CD4-positive, alpha-beta T cell (primary cell): Measurements from ENCODE around the gene SORCS2. TPM values are rescaled to one million over a fixed set of nuclear protein-coding genes. Genes with fewer than 3 reads are reported as not detected.
A peak's percentile ranks its signal among the peaks of the same experiment; 100 is the strongest.

Source experiments
- ATAC-seq: fragments of 200-7000 bp; cut with Tn5 transposase; one replicate; pipeline ENCODE4 v1.10.0; 2022; ENCODE audit warnings: mild to moderate bottlenecking; ENCODE audit not compliant: poor library complexity
- CTCF ChIA-PET: fragments of 350-600 bp; sonication (Branson Sonifier 250); formaldehyde crosslinking; loops from one replicate; lab custom pipeline; 2021; ENCODE audit warnings: antibody characterized with exemption, inconsistent platforms; lab: Charles Lee
- POLR2A ChIA-PET: fragments of 350-600 bp; sonication (Branson Sonifier 250); formaldehyde crosslinking; loops from one replicate; lab custom pipeline; 2021; ENCODE audit warnings: antibody characterized with exemption, inconsistent platforms; lab: Charles Lee
- DNase-seq, 14 experiments: peaks; one replicate each; pipeline ENCODE4 v3.0.0-alpha.2; 2013 to 2020; ENCODE audit warnings: mixed read lengths in 2 of 14
- H3K27ac ChIP-seq, 2 donors: one replicate each; pipeline versions ENCODE4 v1.5.1 to v1.7.0; 2013; ENCODE audit warnings: low read length in 2 of 2, low read depth in 1 of 2, mild to moderate bottlenecking in 1 of 2
- H3K27me3 ChIP-seq, 2 experiments: 1 replicate in 1 of 2; 2 replicates in 1 of 2; pipeline versions ENCODE4 v1.6.1 to v1.7.0; 2013; ENCODE audit warnings: low read length in 2 of 2, control low read depth in 1 of 2, mild to moderate bottlenecking in 1 of 2, moderate library complexity in 1 of 2; ENCODE audit not compliant: insufficient read depth in 2 of 2, control insufficient read depth in 1 of 2
- H3K36me3 ChIP-seq: one replicate; pipeline ENCODE4 v1.6.1; 2013; ENCODE audit warnings: low read length, control low read depth; ENCODE audit not compliant: insufficient read depth
- H3K4me1 ChIP-seq: one replicate; pipeline ENCODE4 v1.6.1; 2013; ENCODE audit warnings: low read length, control low read depth; ENCODE audit not compliant: insufficient read depth
- H3K4me3 ChIP-seq: one replicate; pipeline ENCODE4 v1.5.1; 2013; ENCODE audit warnings: mild to moderate bottlenecking, low read length, moderate library complexity
- H3K9me3 ChIP-seq, 2 experiments: 1 replicate in 1 of 2; 2 replicates in 1 of 2; pipeline versions ENCODE4 v1.6.1 to v1.7.0; 2013; ENCODE audit warnings: low read length in 2 of 2, mild to moderate bottlenecking in 2 of 2, control low read depth in 1 of 2, moderate library complexity in 1 of 2; ENCODE audit not compliant: control insufficient read depth in 1 of 2, insufficient read depth in 1 of 2
- H3K27ac Mint-ChIP-seq: one replicate; pipeline ENCODE4 v1.8.0; 2020; ENCODE audit warnings: mixed read lengths
- H3K27me3 Mint-ChIP-seq: one replicate; pipeline ENCODE4 v1.8.0; 2021; ENCODE audit warnings: mixed read lengths
- H3K36me3 Mint-ChIP-seq: one replicate; pipeline ENCODE4 v1.8.0; 2021; ENCODE audit warnings: low read depth, mixed read lengths
- H3K4me1 Mint-ChIP-seq: one replicate; pipeline ENCODE4 v1.8.0; 2021; ENCODE audit warnings: low read depth, mixed read lengths
- H3K4me3 Mint-ChIP-seq: one replicate; pipeline ENCODE4 v1.8.0; 2020; ENCODE audit warnings: mild to moderate bottlenecking, mixed read lengths
- H3K9me3 Mint-ChIP-seq: one replicate; pipeline ENCODE4 v1.8.0; 2020; ENCODE audit warnings: mixed read lengths
- CTCF ChIP-seq: fragments of 200-600 bp; IDR thresholded peaks from one replicate; pipeline ENCODE4 v1.8.0; 2022; ENCODE audit warnings: antibody characterized with exemption, mild to moderate bottlenecking
- intact Hi-C, 2 experiments: fragments of 100-400 bp; cut with DNase I in 1 of 2; cut with micrococcal nuclease in 1 of 2; formaldehyde crosslinking; loops; one replicate each; pipeline versions ENCODE4 v1.15.1 to v1.9.0; 2023 to 2025; cut with DNase I, micrococcal nuclease
- total RNA-seq, 174 experiments: library from RNA in 2 of 174; stranded (reverse) in 2 of 174; gene quantifications; one replicate each; pipeline ENCODE4 v1.2.3 and lab custom pipeline; 2021 to 2026

The SORCS2 gene
- total RNA-seq, 2 experiments from 2014 or later: not detected

GRCh38 chr4:7430368-7430964 lies 238.1 kb downstream of the SORCS2 start:
- no peak overlapping the region for H3K4me3 Mint-ChIP-seq
- H3K27ac ChIP-seq: no peak overlapping the region
- H3K9me3 Mint-ChIP-seq: no peaks in the 10 kb centered on the region
- no peaks in the 10 kb centered on the region for H3K27me3 ChIP-seq
- POLR2A ChIA-PET: no interaction called here
- CTCF ChIA-PET: no interaction called here
- H3K9me3 ChIP-seq: peaks cover 0 to 5% of the 10 kb centered on the region in 2 experiments
- intact Hi-C loops: no loop called here
- TF ChIP-seq CTCF: no peak
- no peaks in the 10 kb centered on the region for H3K36me3 ChIP-seq
- H3K27me3 Mint-ChIP-seq: no peaks in the 10 kb centered on the region
- no peaks in the 10 kb centered on the region for H3K4me1 ChIP-seq
- no peaks in the 10 kb centered on the region for H3K36me3 Mint-ChIP-seq
- H3K4me1 Mint-ChIP-seq: no peaks in the 10 kb centered on the region
- no peak overlapping the region for H3K4me3 ChIP-seq
- H3K27ac Mint-ChIP-seq: no peak overlapping the region
- ATAC-seq (no peak), DNase-seq (peak in 1 of 14 experiments; percentile 11)

- Mint-ChIP-seq H3K27me3 (no peaks in the 10 kb centered on the region), H3K36me3 (no peaks in the 10 kb centered on the region), H3K27ac (no peak overlapping the region), H3K4me3 (no peak overlapping the region), H3K4me1 (no peaks in the 10 kb centered on the region), H3K9me3 (no peaks in the 10 kb centered on the region)
- no peak overlapping the region for H3K27ac ChIP-seq
- DNase-seq (peak in 1 of 14 experiments; percentile 27), ATAC-seq (no peak)
- ChIA-PET CTCF (no interaction called here), POLR2A (no interaction called here)
- H3K9me3 ChIP-seq: peaks cover 0 to 10% of the 10 kb centered on the region in 2 experiments
- H3K4me3 ChIP-seq: no peak overlapping the region
- H3K36me3 ChIP-seq: no peaks in the 10 kb centered on the region
- intact Hi-C loops: no loop called here
- H3K27me3 ChIP-seq: no peaks in the 10 kb centered on the region
- H3K4me1 ChIP-seq: no peaks in the 10 kb centered on the region
- TF ChIP-seq CTCF: no peak
Observed at GRCh38 chr4:7430965-7431695, 238.8 kb downstream of the SORCS2 start.

- H3K4me1 Mint-ChIP-seq: no peaks in the 10 kb centered on the region
- Histone ChIP-seq H3K27me3 (no peaks in the 10 kb centered on the region), H3K9me3 (peaks cover 0 to 12% of the 10 kb centered on the region in 2 experiments), H3K4me3 (no peak overlapping the region), H3K36me3 (no peaks in the 10 kb centered on the region), H3K4me1 (no peaks in the 10 kb centered on the region), H3K27ac (no peak overlapping the region)
- TF ChIP-seq CTCF: no peak
- H3K27me3 Mint-ChIP-seq: no peaks in the 10 kb centered on the region
- POLR2A ChIA-PET: no interaction called here
- H3K27ac Mint-ChIP-seq: no peak overlapping the region
- ATAC-seq: no peak
- H3K9me3 Mint-ChIP-seq: no peaks in the 10 kb centered on the region
- H3K36me3 Mint-ChIP-seq: no peaks in the 10 kb centered on the region
- no peak for DNase-seq
- H3K4me3 Mint-ChIP-seq: no peak overlapping the region
- CTCF ChIA-PET: no interaction called here
- intact Hi-C loops: no loop called here
Observed at GRCh38 chr4:7431696-7432530, 239.6 kb downstream of the SORCS2 start.
